Liver (tissue), 9 donors: Measurements from ENCODE around the gene RAPGEF4. TPM values are rescaled to one million over a fixed set of nuclear protein-coding genes. Genes with fewer than 3 reads are reported as not detected.

Source experiments
- DNase-seq: peaks from one replicate; pipeline ENCODE4 v3.0.0-alpha.2; 2017; ENCODE audit warnings: low spot score
- H3K27ac ChIP-seq, 2 donors: one replicate each; pipeline ENCODE4 v1.7.0; 2013; ENCODE audit warnings: inconsistent platforms in 2 of 2, low read length in 2 of 2, control low read depth in 1 of 2, low read depth in 1 of 2, mild to moderate bottlenecking in 1 of 2
- H3K27me3 ChIP-seq, 4 donors: one replicate each; pipeline versions ENCODE4 v1.6.1 to v1.7.0; 2013; ENCODE audit warnings: low read length in 3 of 4, inconsistent platforms in 1 of 4, mild to moderate bottlenecking in 1 of 4, moderate library complexity in 1 of 4; ENCODE audit not compliant: control insufficient read depth in 4 of 4, insufficient read depth in 4 of 4
- H3K36me3 ChIP-seq, 4 donors: one replicate each; pipeline versions ENCODE4 v1.6.1 to v1.7.0; 2013; ENCODE audit warnings: low read length in 3 of 4, mild to moderate bottlenecking in 3 of 4, low read depth in 1 of 4, moderate library complexity in 1 of 4; ENCODE audit not compliant: control insufficient read depth in 4 of 4, insufficient read depth in 3 of 4
- H3K4me1 ChIP-seq, 4 donors: one replicate each; pipeline versions ENCODE4 v1.6.1 to v1.7.0; 2013; ENCODE audit warnings: low read length in 3 of 4, mild to moderate bottlenecking in 3 of 4, moderate library complexity in 1 of 4; ENCODE audit not compliant: control insufficient read depth in 4 of 4, insufficient read depth in 4 of 4
- H3K4me3 ChIP-seq, 3 donors: one replicate each; pipeline versions ENCODE4 v1.6.1 to v1.7.0; 2013; ENCODE audit warnings: low read length in 3 of 3, control low read depth in 1 of 3, low read depth in 1 of 3, mild to moderate bottlenecking in 1 of 3
- H3K9ac ChIP-seq, 2 donors: one replicate each; pipeline ENCODE4 v1.7.0; 2013; ENCODE audit warnings: low read length in 2 of 2, mild to moderate bottlenecking in 2 of 2, moderate library complexity in 2 of 2, control low read depth in 1 of 2, low read depth in 1 of 2
- H3K9me3 ChIP-seq, 4 donors: one replicate each; pipeline versions ENCODE4 v1.6.1 to v1.7.0; 2013; ENCODE audit warnings: low read length in 3 of 4; ENCODE audit not compliant: control insufficient read depth in 4 of 4
- ATF3 ChIP-seq: IDR thresholded peaks from 2 replicates; pipeline ENCODE4 v1.6.1; 2016; ENCODE audit warnings: antibody characterized with exemption
- CTCF ChIP-seq: fragments of 150-350 bp; IDR thresholded peaks from 2 replicates; pipeline ENCODE4 v1.5.1; 2017; ENCODE audit warnings: improper control_type of control experiment, low read depth, low read length; ENCODE audit not compliant: missing input control
- EGR1 ChIP-seq, 2 donors: IDR thresholded peaks; 2 replicates each; pipeline ENCODE4 v1.6.1; 2016 to 2018; ENCODE audit warnings: antibody characterized with exemption in 2 of 2, low read depth in 2 of 2
- FOXA1 ChIP-seq: IDR thresholded peaks from 2 replicates; pipeline ENCODE4 v1.6.1; 2016; ENCODE audit warnings: antibody characterized with exemption
- FOXA2 ChIP-seq: IDR thresholded peaks from 2 replicates; pipeline ENCODE4 v1.6.1; 2016; ENCODE audit warnings: antibody characterized with exemption
- GABPA ChIP-seq, 2 donors: IDR thresholded peaks in 1 of 2; conservative IDR thresholded peaks in 1 of 2; 2 replicates each; pipeline ENCODE4 v1.6.1; 2016; ENCODE audit warnings: antibody characterized with exemption in 2 of 2, mild to moderate bottlenecking in 1 of 2, moderate library complexity in 1 of 2
- HNF4A ChIP-seq, 2 donors: conservative IDR thresholded peaks; 2 replicates each; pipeline ENCODE4 v1.6.1; 2016; ENCODE audit warnings: antibody characterized with exemption in 2 of 2, mild to moderate bottlenecking in 2 of 2
- HNF4G ChIP-seq: IDR thresholded peaks from 2 replicates; pipeline ENCODE4 v1.6.1; 2016; ENCODE audit warnings: antibody characterized with exemption
- JUND ChIP-seq, 2 donors: IDR thresholded peaks; 2 replicates each; pipeline ENCODE4 v1.6.1; 2016; ENCODE audit warnings: antibody characterized with exemption in 2 of 2
- MAX ChIP-seq: IDR thresholded peaks from 2 replicates; pipeline ENCODE4 v1.6.1; 2016; ENCODE audit warnings: antibody characterized with exemption
- NR2F2 ChIP-seq: IDR thresholded peaks from 2 replicates; pipeline ENCODE4 v1.6.1; 2016; ENCODE audit warnings: antibody characterized with exemption
- RAD21 ChIP-seq, 2 donors: IDR thresholded peaks; 2 replicates each; pipeline ENCODE4 v1.6.1; 2016; ENCODE audit warnings: antibody characterized with exemption in 2 of 2, mild to moderate bottlenecking in 2 of 2
- REST ChIP-seq: IDR thresholded peaks from 2 replicates; pipeline ENCODE4 v1.6.1; 2016; ENCODE audit warnings: antibody characterized with exemption, mild to moderate bottlenecking
- RXRA ChIP-seq, 2 donors: IDR thresholded peaks; 2 replicates each; pipeline ENCODE4 v1.6.1; 2017 to 2018; ENCODE audit warnings: antibody characterized with exemption in 2 of 2, mild to moderate bottlenecking in 1 of 2
- SP1 ChIP-seq: IDR thresholded peaks from 2 replicates; pipeline ENCODE4 v1.6.1; 2018; ENCODE audit warnings: antibody characterized with exemption, mild to moderate bottlenecking
- TAF1 ChIP-seq: conservative IDR thresholded peaks from 2 replicates; pipeline ENCODE4 v1.6.1; 2016; ENCODE audit warnings: antibody characterized with exemption, mild to moderate bottlenecking
- YY1 ChIP-seq: IDR thresholded peaks from 2 replicates; pipeline ENCODE4 v1.6.1; 2016; ENCODE audit warnings: antibody characterized with exemption, mild to moderate bottlenecking
- ZBTB33 ChIP-seq: IDR thresholded peaks from 2 replicates; pipeline ENCODE4 v1.6.1; 2016; ENCODE audit warnings: antibody characterized with exemption
- WGBS: extraction: QIAGEN DNeasy Blood & Tissue Kit; methylation state at CpG from one replicate; pipeline ENCODE4 v1.1.7; 2013; 5-methylcytosine and 5-hydroxymethylcytosine counted together
- polyA plus RNA-seq, 2 donors: library from polyadenylated mRNA; stranded (reverse) in 1 of 2; unstranded in 1 of 2; fragments of 200-250 nt in 1 of 2; fragments of >200 nt in 1 of 2; fragmentation: Nextera tagmentation in 1 of 2; extraction: Ambion mirVana in 1 of 2; gene quantifications; one replicate each; pipeline versions ENCODE4 v1.2.1 to v1.2.3, GENCODE V29; 2013 to 2015
- total RNA-seq, 2 donors: library from RNA; depleted of rRNA; stranded (reverse); fragments of >200 nt; gene quantifications; one replicate each; pipeline ENCODE4 v1.2.3, GENCODE V29; 2014
- donor health status: healthy.
- donor health status: healthy.
- donor health status: healthy.
- donor health status: healthy.
- donor health status: healthy.

Gene RAPGEF4
- total and polyA plus RNA-seq, 4 donors: 1.5 to 18.2 (median 8.3) TPM

- TF ChIP-seq ZBTB33: no peak
- TF ChIP-seq RXRA (IDR thresholded peaks at IDR 0.05): no peak
- no peak for TF ChIP-seq FOXA1
- no peak for TF ChIP-seq REST
- TF ChIP-seq TAF1: no peak
- TF ChIP-seq FOXA2: no peak
- no peak for TF ChIP-seq JUND (IDR thresholded peaks at IDR 0.05)
- no peak for TF ChIP-seq HNF4A (conservative IDR thresholded peaks at IDR 0.05)
- TF ChIP-seq GABPA (IDR thresholded peaks at IDR 0.05 in 1 of 2, conservative IDR thresholded peaks at IDR 0.05 in 1 of 2): no peak
- TF ChIP-seq HNF4G: no peak
- no peak for TF ChIP-seq CTCF
- TF ChIP-seq YY1: no peak
- no peak for TF ChIP-seq NR2F2
- no peak for TF ChIP-seq SP1
- TF ChIP-seq MAX: no peak
- no peak for TF ChIP-seq ATF3
- Histone ChIP-seq H3K36me3 (no peaks in the 10 kb centered on the region), H3K27me3 (no peaks in the 10 kb centered on the region), H3K4me1 (peaks cover 0 to under 1% (median 0%) of the 10 kb centered on the region in 4 donors), H3K9me3 (no peaks in the 10 kb centered on the region), H3K9ac (no peak overlapping the region), H3K27ac (no peak overlapping the region), H3K4me3 (no peak overlapping the region)
- no peak for DNase-seq
- WGBS: 90% methylated on average over 2 of the region's 2 CpGs
Measured at GRCh38 chr2:172922306-172922705, 186.7 kb downstream of the RAPGEF4 start.

- no peak overlapping the region for H3K27ac ChIP-seq
- no peak for DNase-seq
- H3K36me3 ChIP-seq: no peaks in the 10 kb centered on the region
- no peaks in the 10 kb centered on the region for H3K27me3 ChIP-seq
- WGBS: 76% methylated on average over 4 of the region's 4 CpGs
- H3K4me3 ChIP-seq: no peak overlapping the region
- no peak overlapping the region for H3K9ac ChIP-seq
- peaks cover 0 to 6% (median 0%) of the 10 kb centered on the region in 4 donors for H3K4me1 ChIP-seq
- no peaks in the 10 kb centered on the region for H3K9me3 ChIP-seq
- TF ChIP-seq NR2F2 (no peak), YY1 (no peak), FOXA2 (no peak), EGR1 (IDR thresholded peaks at IDR 0.05; ENCODE audit: low read depth in 2 of 2) (no peak), HNF4A (conservative IDR thresholded peaks at IDR 0.05) (no peak), SP1 (no peak), GABPA (IDR thresholded peaks at IDR 0.05 in 1 of 2, conservative IDR thresholded peaks at IDR 0.05 in 1 of 2) (no peak), TAF1 (no peak), JUND (IDR thresholded peaks at IDR 0.05) (no peak), RAD21 (IDR thresholded peaks at IDR 0.05) (no peak), CTCF (no peak), HNF4G (no peak), ZBTB33 (no peak), MAX (no peak), RXRA (IDR thresholded peaks at IDR 0.05) (no peak), FOXA1 (no peak)
Measured at GRCh38 chr2:172922815-172923214, 187.2 kb downstream of the RAPGEF4 start.
